Measurements from ENCODE around the gene SARDH.

DNA sequence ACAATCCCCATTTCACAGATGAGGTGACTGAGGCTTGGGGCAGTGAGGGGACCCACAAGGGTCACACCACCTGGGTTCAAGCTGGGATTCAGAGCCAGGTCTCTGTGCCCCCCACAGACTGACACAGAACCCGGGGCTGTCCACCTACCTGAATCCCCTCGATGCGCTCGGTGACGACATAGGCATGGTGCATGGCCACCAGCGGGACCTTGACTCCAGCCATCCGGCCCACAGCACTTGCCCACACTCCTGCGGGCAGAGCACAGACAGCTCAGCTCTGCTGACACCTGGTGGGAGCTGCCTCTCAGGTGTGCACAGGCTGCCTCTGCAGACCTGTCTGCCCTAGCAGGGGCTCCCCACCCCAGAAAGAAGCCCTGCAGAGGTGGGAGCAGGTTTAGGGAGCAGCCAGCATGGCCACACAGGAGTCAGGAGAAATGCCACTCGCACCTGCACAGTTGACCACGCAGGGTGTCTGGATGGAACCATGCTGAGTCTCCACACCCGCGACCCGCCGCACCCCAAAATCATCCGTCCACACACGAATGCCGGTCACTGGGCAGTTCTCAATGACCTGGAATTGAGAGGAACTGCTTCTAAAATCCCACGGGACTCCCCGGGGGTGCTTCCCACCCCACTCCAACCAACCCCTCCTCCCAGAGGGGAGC, 8.4 kb downstream of the SARDH start:
- TF ChIP-seq OVOL3 (tag by site-specific recombination; IDR thresholded peaks at IDR 0.05) (no peak), ZNF174 (tag by site-specific recombination; IDR thresholded peaks at IDR 0.05) (no peak), ZFP37 (tag by site-specific recombination; IDR thresholded peaks at IDR 0.05) (no peak), ZNF133 (tag by site-specific recombination; IDR thresholded peaks at IDR 0.05) (no peak), CTCF (tag by site-specific recombination; IDR thresholded peaks at IDR 0.05) (no peak), ZNF155 (tag by site-specific recombination; IDR thresholded peaks at IDR 0.05) (no peak), ZNF292 (tag by site-specific recombination; IDR thresholded peaks at IDR 0.05; ENCODE audit: borderline replicate concordance, low read depth) (no peak), ZFP3 (tag by site-specific recombination; IDR thresholded peaks at IDR 0.05; ENCODE audit: low read depth) (no peak), ZNF629 (tag by site-specific recombination; IDR thresholded peaks at IDR 0.05) (no peak)

Measured in HEK293 (cell line).